B cell (primary cell): ENCODE results near the gene TIMP2. TPM values are rescaled to one million over a fixed set of nuclear protein-coding genes. Genes with fewer than 3 reads are reported as not detected.

Experiments
- ATAC-seq: fragments of 200-7000 bp; cut with Tn5 transposase; one replicate; pipeline ENCODE4 v1.10.0; 2021; ENCODE audit warnings: low read depth, mild to moderate bottlenecking, moderate number of reproducible peaks, moderate library complexity
- CTCF ChIA-PET: fragments of 350-600 bp; sonication (Branson Sonifier 250); formaldehyde crosslinking; loops from one replicate; lab custom pipeline; 2021; ENCODE audit warnings: antibody characterized with exemption, inconsistent platforms; lab: Charles Lee
- POLR2A ChIA-PET: fragments of 350-600 bp; sonication (Branson Sonifier 250); formaldehyde crosslinking; loops from one replicate; lab custom pipeline; 2021; ENCODE audit warnings: antibody characterized with exemption; lab: Charles Lee
- DNase-seq: peaks from one replicate; pipeline ENCODE4 v3.0.0; 2013
- H2AFZ ChIP-seq: 2 replicates; pipeline ENCODE4 v1.6.1; 2012; ENCODE audit warnings: mild to moderate bottlenecking, low read depth, low read length; ENCODE audit not compliant: insufficient read depth, poor library complexity, severe bottlenecking
- H3K27ac ChIP-seq, 2 donors: 1 replicate in 1 of 2; 2 replicates in 1 of 2; pipeline ENCODE4 v1.5.1; 2012 to 2013; ENCODE audit warnings: low read length in 2 of 2, mild to moderate bottlenecking in 2 of 2, moderate library complexity in 1 of 2
- H3K27me3 ChIP-seq, 4 experiments: fragments of 200-600 bp in 1 of 4; sonication (generic) in 1 of 4; replicated peaks in 1 of 4; 1 replicate in 2 of 4; 2 replicates in 2 of 4; pipeline versions ENCODE4 v1.6.1 to v1.7.0; 2013 to 2016; ENCODE audit warnings: low read length in 3 of 4, mild to moderate bottlenecking in 2 of 4, mixed read lengths in 1 of 4, moderate library complexity in 1 of 4; ENCODE audit not compliant: insufficient read depth in 4 of 4, control insufficient read depth in 3 of 4; ENCODE audit errors: control extremely low read depth in 1 of 4
- H3K36me3 ChIP-seq, 2 experiments: replicated peaks in 1 of 2; 1 replicate in 1 of 2; 2 replicates in 1 of 2; pipeline versions ENCODE4 v1.6.1 to v1.7.1; 2013; ENCODE audit warnings: low read length in 1 of 2; ENCODE audit not compliant: insufficient read depth in 2 of 2, control insufficient read depth in 1 of 2; ENCODE audit errors: control extremely low read depth in 1 of 2, extremely low read depth in 1 of 2
- H3K4me1 ChIP-seq, 2 donors: fragments of 200-600 bp in 1 of 2; sonication (generic) in 1 of 2; 1 replicate in 1 of 2; 2 replicates in 1 of 2; pipeline versions ENCODE4 v1.5.1 to v1.6.1; 2013 to 2017; ENCODE audit warnings: low read length in 2 of 2; ENCODE audit not compliant: control insufficient read depth in 2 of 2, insufficient read depth in 2 of 2
- H3K4me2 ChIP-seq: replicated peaks from 2 replicates; pipeline ENCODE3; 2012; ENCODE audit warnings: mild to moderate bottlenecking, low read depth, low read length; ENCODE audit not compliant: poor library complexity, severe bottlenecking
- H3K4me3 ChIP-seq, 5 experiments: fragments of 200-600 bp in 1 of 5; sonication (generic) in 1 of 5; 1 replicate in 3 of 5; 2 replicates in 2 of 5; pipeline versions ENCODE4 v1.5.1 to v1.7.0; 2011 to 2016; ENCODE audit warnings: low read length in 4 of 5, mild to moderate bottlenecking in 4 of 5, low read depth in 2 of 5, control low read depth in 1 of 5, moderate library complexity in 1 of 5; ENCODE audit not compliant: insufficient read depth in 1 of 5; ENCODE audit errors: control extremely low read depth in 1 of 5, extremely low read depth in 1 of 5
- H3K79me2 ChIP-seq: fragments of 200-600 bp; sonication (generic); one replicate; pipeline ENCODE4 v1.6.0; 2016; ENCODE audit warnings: low read length; ENCODE audit not compliant: control insufficient read depth, insufficient read depth
- H3K9ac ChIP-seq: fragments of 200-600 bp; sonication (generic); 2 replicates; pipeline ENCODE4 v1.6.1; 2017; ENCODE audit warnings: mild to moderate bottlenecking, low read length, moderate library complexity
- H3K9me3 ChIP-seq, 3 donors: one replicate each; pipeline versions ENCODE4 v1.6.1 to v1.7.1; 2013; ENCODE audit warnings: low read length in 2 of 3; ENCODE audit not compliant: control insufficient read depth in 2 of 3, insufficient read depth in 1 of 3; ENCODE audit errors: control extremely low read depth in 1 of 3
- H4K20me1 ChIP-seq: 2 replicates; pipeline ENCODE4 v1.6.0; 2012; ENCODE audit warnings: mild to moderate bottlenecking, low read length; ENCODE audit not compliant: insufficient read depth, control insufficient read depth, poor library complexity, severe bottlenecking
- H3K27ac Mint-ChIP-seq: one replicate; pipeline ENCODE4 v1.8.0; 2021; ENCODE audit warnings: mixed read lengths
- H3K27me3 Mint-ChIP-seq: one replicate; pipeline ENCODE4 v1.8.0; 2021; ENCODE audit warnings: mixed read lengths
- H3K4me1 Mint-ChIP-seq: one replicate; pipeline ENCODE4 v1.8.0; 2021; ENCODE audit warnings: mixed read lengths
- H3K4me3 Mint-ChIP-seq: one replicate; pipeline ENCODE4 v1.8.0; 2021; ENCODE audit warnings: mixed read lengths
- H3K9me3 Mint-ChIP-seq: one replicate; pipeline ENCODE4 v1.8.0; 2022; ENCODE audit warnings: mixed read lengths; ENCODE audit not compliant: insufficient read depth
- CTCF ChIP-seq: fragments of 200-600 bp; IDR thresholded peaks from one replicate; pipeline ENCODE4 v1.8.0; 2022; ENCODE audit warnings: antibody characterized with exemption, mild to moderate bottlenecking
- EZH2 ChIP-seq: IDR thresholded peaks from 2 replicates; pipeline ENCODE4 v1.6.1; 2012; ENCODE audit warnings: borderline replicate concordance, low read depth, mild to moderate bottlenecking, moderate library complexity, low read length; ENCODE audit not compliant: insufficient read depth, poor library complexity, severe bottlenecking
- WGBS: methylation state at CpG from one replicate; pipeline ENCODE4 v1.1.5; 2013; ENCODE audit warnings: missing lambda C conversion rate; ENCODE audit not compliant: insufficient coverage; 5-methylcytosine and 5-hydroxymethylcytosine counted together
- intact Hi-C: fragments of 100-400 bp; cut with micrococcal nuclease; formaldehyde crosslinking; loops from one replicate; pipeline ENCODE4 v1.10.0; 2022
- polyA plus RNA-seq: library from polyadenylated mRNA; depleted of rRNA; stranded (reverse); fragments of >200 nt; gene quantifications from 2 replicates; pipeline ENCODE4 v1.2.3, GENCODE V29; 2012
- total RNA-seq, 2 donors: library from RNA; stranded (reverse); fragments of 120-200 nt in 1 of 2; gene quantifications; 1 replicate in 1 of 2; 2 replicates in 1 of 2; pipeline versions ENCODE4 v1.2.3 to v1.2.4, GENCODE V29; 2013 to 2022

The TIMP2 gene
- total and polyA plus RNA-seq, 2 donors (not counting 1 experiment from before 2014, with no cell fraction given), result 4.8 to 10.0 TPM

GRCh38 chr17:78939615-78940014 lies 14.4 kb upstream of the TIMP2 start:
- Mint-ChIP-seq H3K4me3 (no peak overlapping the region), H3K9me3 (no peaks in the 10 kb centered on the region), H3K4me1 (no peaks in the 10 kb centered on the region), H3K27ac (no peak overlapping the region), H3K27me3 (peaks cover 7% of the 10 kb centered on the region)
- no peaks in the 10 kb centered on the region for H3K9me3 ChIP-seq
- H3K9ac ChIP-seq, result no peak overlapping the region
- H3K4me2 ChIP-seq, result no peak overlapping the region
- POLR2A ChIA-PET, result no interaction called here
- no peaks in the 10 kb centered on the region for H3K79me2 ChIP-seq
- H3K4me3 ChIP-seq, result no peak overlapping the region
- H4K20me1 ChIP-seq, result no peaks in the 10 kb centered on the region
- TF ChIP-seq EZH2 (no peak), CTCF (no peak)
- H3K4me1 ChIP-seq, result no peaks in the 10 kb centered on the region
- ATAC-seq (no peak), DNase-seq (no peak)
- H3K36me3 ChIP-seq, result no peaks in the 10 kb centered on the region
- CTCF ChIA-PET, result no interaction called here
- WGBS, result 91% methylated on average over 6 of the region's 6 CpGs
- H3K27me3 ChIP-seq, result peaks cover 0 to 10% (median 1%) of the 10 kb centered on the region in 4 experiments
- H2AFZ ChIP-seq, result no peak overlapping the region
- H3K27ac ChIP-seq, result no peak overlapping the region
- intact Hi-C loops, result no loop called here

GRCh38 chr17:78937561-78937960 lies 12.4 kb upstream of the TIMP2 start:
- no peak overlapping the region for H3K4me3 ChIP-seq
- ATAC-seq, result no peak
- ChIA-PET CTCF (no interaction called here), POLR2A (no interaction called here)
- no peaks in the 10 kb centered on the region for H3K79me2 ChIP-seq
- no peak overlapping the region for H3K9ac ChIP-seq
- Mint-ChIP-seq H3K9me3 (no peaks in the 10 kb centered on the region), H3K4me3 (no peak overlapping the region), H3K27ac (no peak overlapping the region), H3K27me3 (peaks cover 11% of the 10 kb centered on the region), H3K4me1 (no peaks in the 10 kb centered on the region)
- no peaks in the 10 kb centered on the region for H3K9me3 ChIP-seq
- H2AFZ ChIP-seq, result no peak overlapping the region
- TF ChIP-seq CTCF, result no peak
- TF ChIP-seq EZH2, result no peak
- peaks cover 0 to 8% of the 10 kb centered on the region in 2 donors for H3K4me1 ChIP-seq
- H3K27me3 ChIP-seq, result peaks cover 0 to 11% (median 1%) of the 10 kb centered on the region in 4 experiments
- H3K4me2 ChIP-seq, result no peak overlapping the region
- DNase-seq, result no peak
- WGBS, result 99% methylated on average over 8 of the region's 11 CpGs
- no peaks in the 10 kb centered on the region for H4K20me1 ChIP-seq
- no peaks in the 10 kb centered on the region for H3K36me3 ChIP-seq
- intact Hi-C loops, result no loop called here
- H3K27ac ChIP-seq, result no peak overlapping the region
